ENCODE measurements around the gene HIVEP3.

Gene HIVEP3

DNA sequence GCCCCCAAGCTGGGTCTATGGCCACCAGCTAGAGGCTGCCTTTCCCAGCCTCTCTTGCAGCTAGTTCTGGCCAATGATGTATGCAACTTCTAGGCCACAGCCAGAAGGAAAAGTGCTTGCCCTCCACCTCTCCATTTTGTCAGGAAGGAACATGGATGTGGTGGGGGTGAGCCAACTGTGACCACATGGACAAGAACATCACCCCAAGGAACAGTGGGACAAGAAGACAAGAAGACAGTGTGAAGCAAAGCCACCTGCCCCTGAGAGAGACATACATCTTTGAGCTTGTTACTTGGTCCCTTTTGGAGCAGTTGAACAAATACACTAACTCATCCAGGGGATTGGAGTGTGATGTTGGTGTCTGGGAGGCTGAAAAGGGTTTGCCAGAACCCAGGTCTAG is 328.4 kb downstream of the HIVEP3 start:
- ChIA-PET POLR2A (no interaction called here), CTCF (interaction anchor here (1.1 to 1.3 kb wide), 2 partner anchors 12 to 74 kb away, joined by 4 to 5 read pairs; no protein-coding TSS in a partner anchor)
- Histone ChIP-seq H3K36me3 (ENCODE audit: control insufficient read depth in 2 of 2, insufficient read depth in 1 of 2, low read length in 2 of 2) (no peaks in the 10 kb centered on the region), H3K4me1 (ENCODE audit: control insufficient read depth, insufficient read depth, low read length) (no peaks in the 10 kb centered on the region), H3K4me3 (ENCODE audit: low read depth, low read length) (no peak overlapping the region), H3K9me3 (ENCODE audit: control insufficient read depth, insufficient read depth, low read depth, low read length) (no peaks in the 10 kb centered on the region), H3K27ac (ENCODE audit: extremely low read depth, low read depth, low read length) (no peak overlapping the region)
- TF ChIP-seq ZNF530 (tag by site-specific recombination; IDR thresholded peaks at IDR 0.05; ENCODE audit: low read depth) (no peak), ZNF391 (tag by site-specific recombination; IDR thresholded peaks at IDR 0.05; ENCODE audit: borderline replicate concordance, low read depth) (no peak), ZBTB20 (tag by site-specific recombination; IDR thresholded peaks at IDR 0.05) (no peak), ZNF707 (tag by site-specific recombination; IDR thresholded peaks at IDR 0.05) (no peak), ZNF501 (tag by site-specific recombination; IDR thresholded peaks at IDR 0.05) (no peak), ZNF350 (tag by site-specific recombination; IDR thresholded peaks at IDR 0.05) (no peak), ZFP41 (tag by site-specific recombination; IDR thresholded peaks at IDR 0.05; ENCODE audit: borderline replicate concordance) (no peak), ZNF302 (tag by site-specific recombination; IDR thresholded peaks at IDR 0.05; ENCODE audit: low read depth) (no peak), ZNF830 (tag by site-specific recombination; IDR thresholded peaks at IDR 0.05; ENCODE audit: low read depth) (no peak), ZNF202 (tag by site-specific recombination; IDR thresholded peaks at IDR 0.05; ENCODE audit: borderline replicate concordance) (no peak), ZNF548 (tag by site-specific recombination; IDR thresholded peaks at IDR 0.05) (no peak), ZNF626 (tag by site-specific recombination; IDR thresholded peaks at IDR 0.05) (no peak), ZNF560 (tag by site-specific recombination; IDR thresholded peaks at IDR 0.05; ENCODE audit: borderline replicate concordance) (no peak), ZNF146 (tag by site-specific recombination; IDR thresholded peaks at IDR 0.05) (no peak), ZNF23 (tag by site-specific recombination; IDR thresholded peaks at IDR 0.05; ENCODE audit: borderline replicate concordance) (no peak), ZFP69B (tag by site-specific recombination; IDR thresholded peaks at IDR 0.05) (no peak)
- TF ChIP-seq, protein P1, sequence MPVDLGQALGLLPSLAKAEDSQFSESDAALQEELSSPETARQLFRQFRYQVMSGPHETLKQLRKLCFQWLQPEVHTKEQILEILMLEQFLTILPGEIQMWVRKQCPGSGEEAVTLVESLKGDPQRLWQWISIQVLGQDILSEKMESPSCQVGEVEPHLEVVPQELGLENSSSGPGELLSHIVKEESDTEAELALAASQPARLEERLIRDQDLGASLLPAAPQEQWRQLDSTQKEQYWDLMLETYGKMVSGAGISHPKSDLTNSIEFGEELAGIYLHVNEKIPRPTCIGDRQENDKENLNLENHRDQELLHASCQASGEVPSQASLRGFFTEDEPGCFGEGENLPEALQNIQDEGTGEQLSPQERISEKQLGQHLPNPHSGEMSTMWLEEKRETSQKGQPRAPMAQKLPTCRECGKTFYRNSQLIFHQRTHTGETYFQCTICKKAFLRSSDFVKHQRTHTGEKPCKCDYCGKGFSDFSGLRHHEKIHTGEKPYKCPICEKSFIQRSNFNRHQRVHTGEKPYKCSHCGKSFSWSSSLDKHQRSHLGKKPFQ (tag by site-specific recombination; IDR thresholded peaks at IDR 0.05): no peak
- TF ChIP-seq, protein P2, sequence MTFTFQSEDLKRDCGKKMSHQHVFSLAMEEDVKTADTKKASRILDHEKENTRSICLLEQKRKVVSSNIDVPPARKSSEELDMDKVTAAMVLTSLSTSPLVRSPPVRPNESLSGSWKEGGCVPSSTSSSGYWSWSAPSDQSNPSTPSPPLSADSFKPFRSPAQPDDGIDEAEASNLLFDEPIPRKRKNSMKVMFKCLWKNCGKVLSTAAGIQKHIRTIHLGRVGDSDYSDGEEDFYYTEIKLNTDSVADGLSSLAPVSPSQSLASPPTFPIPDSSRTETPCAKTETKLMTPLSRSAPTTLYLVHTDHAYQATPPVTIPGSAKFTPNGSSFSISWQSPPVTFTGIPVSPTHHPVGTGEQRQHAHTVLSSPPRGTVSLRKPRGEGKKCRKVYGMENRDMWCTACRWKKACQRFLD (tag by site-specific recombination; IDR thresholded peaks at IDR 0.05): no peak

DNA sequence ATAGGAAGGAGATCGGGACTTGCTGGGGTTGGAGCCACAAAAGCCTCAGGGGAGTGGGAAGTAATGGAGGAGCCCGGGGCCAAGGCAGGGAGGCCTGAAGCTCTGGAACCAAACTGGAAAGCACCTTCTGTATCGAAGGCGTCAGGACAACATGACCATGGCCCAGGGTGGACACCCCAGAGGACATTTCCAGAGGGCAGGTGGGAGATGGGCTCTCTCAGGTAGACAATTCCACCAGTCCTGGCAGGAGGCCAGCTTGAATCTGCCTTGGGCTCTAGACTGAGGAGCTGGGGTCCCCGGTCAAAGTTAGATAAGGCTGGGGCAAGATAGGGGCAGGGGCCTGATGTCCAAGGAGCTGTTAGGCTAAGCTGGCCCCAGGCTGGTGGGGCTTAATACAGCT is 329.3 kb downstream of the HIVEP3 start:
- TF ChIP-seq ZSCAN16 (tag by site-specific recombination; IDR thresholded peaks at IDR 0.05) (no peak), ZNF510 (tag by site-specific recombination; IDR thresholded peaks at IDR 0.05; ENCODE audit: insufficient replicate concordance) (no peak), SCRT2 (tag by site-specific recombination; IDR thresholded peaks at IDR 0.05) (no peak), ZBTB20 (tag by site-specific recombination; IDR thresholded peaks at IDR 0.05) (no peak), ZNF501 (tag by site-specific recombination; IDR thresholded peaks at IDR 0.05) (no peak), REPIN1 (tag by site-specific recombination; IDR thresholded peaks at IDR 0.05; ENCODE audit: low read depth) (no peak), ZFHX2 (tag by site-specific recombination; conservative IDR thresholded peaks at IDR 0.05) (no peak), ZNF175 (tag by site-specific recombination; IDR thresholded peaks at IDR 0.05) (no peak)
- TF ChIP-seq, protein P3, sequence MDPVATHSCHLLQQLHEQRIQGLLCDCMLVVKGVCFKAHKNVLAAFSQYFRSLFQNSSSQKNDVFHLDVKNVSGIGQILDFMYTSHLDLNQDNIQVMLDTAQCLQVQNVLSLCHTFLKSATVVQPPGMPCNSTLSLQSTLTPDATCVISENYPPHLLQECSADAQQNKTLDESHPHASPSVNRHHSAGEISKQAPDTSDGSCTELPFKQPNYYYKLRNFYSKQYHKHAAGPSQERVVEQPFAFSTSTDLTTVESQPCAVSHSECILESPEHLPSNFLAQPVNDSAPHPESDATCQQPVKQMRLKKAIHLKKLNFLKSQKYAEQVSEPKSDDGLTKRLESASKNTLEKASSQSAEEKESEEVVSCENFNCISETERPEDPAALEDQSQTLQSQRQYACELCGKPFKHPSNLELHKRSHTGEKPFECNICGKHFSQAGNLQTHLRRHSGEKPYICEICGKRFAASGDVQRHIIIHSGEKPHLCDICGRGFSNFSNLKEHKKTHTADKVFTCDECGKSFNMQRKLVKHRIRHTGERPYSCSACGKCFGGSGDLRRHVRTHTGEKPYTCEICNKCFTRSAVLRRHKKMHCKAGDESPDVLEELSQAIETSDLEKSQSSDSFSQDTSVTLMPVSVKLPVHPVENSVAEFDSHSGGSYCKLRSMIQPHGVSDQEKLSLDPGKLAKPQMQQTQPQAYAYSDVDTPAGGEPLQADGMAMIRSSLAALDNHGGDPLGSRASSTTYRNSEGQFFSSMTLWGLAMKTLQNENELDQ (tag by site-specific recombination; IDR thresholded peaks at IDR 0.05; ENCODE audit: low read depth): no peak
- TF ChIP-seq, protein P4, sequence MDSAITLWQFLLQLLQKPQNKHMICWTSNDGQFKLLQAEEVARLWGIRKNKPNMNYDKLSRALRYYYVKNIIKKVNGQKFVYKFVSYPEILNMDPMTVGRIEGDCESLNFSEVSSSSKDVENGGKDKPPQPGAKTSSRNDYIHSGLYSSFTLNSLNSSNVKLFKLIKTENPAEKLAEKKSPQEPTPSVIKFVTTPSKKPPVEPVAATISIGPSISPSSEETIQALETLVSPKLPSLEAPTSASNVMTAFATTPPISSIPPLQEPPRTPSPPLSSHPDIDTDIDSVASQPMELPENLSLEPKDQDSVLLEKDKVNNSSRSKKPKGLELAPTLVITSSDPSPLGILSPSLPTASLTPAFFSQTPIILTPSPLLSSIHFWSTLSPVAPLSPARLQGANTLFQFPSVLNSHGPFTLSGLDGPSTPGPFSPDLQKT (IDR thresholded peaks at IDR 0.05; ENCODE audit: borderline replicate concordance, low read depth, low read length): no peak
- CTCF ChIA-PET: interaction anchor here (1.1 to 1.3 kb wide), 2 partner anchors 11 to 74 kb away, joined by 4 to 5 read pairs; no protein-coding TSS in a partner anchor
- POLR2A ChIA-PET: no interaction called here
- H3K4me1 ChIP-seq (ENCODE audit: control insufficient read depth, insufficient read depth, low read length): no peaks in the 10 kb centered on the region
- H3K27ac ChIP-seq (ENCODE audit: extremely low read depth, low read depth, low read length): no peak overlapping the region
- H3K4me3 ChIP-seq (ENCODE audit: low read depth, low read length): no peak overlapping the region
- H3K9me3 ChIP-seq (ENCODE audit: control insufficient read depth, insufficient read depth, low read depth, low read length): no peaks in the 10 kb centered on the region
- H3K36me3 ChIP-seq (ENCODE audit: control insufficient read depth in 2 of 2, insufficient read depth in 1 of 2, low read length in 2 of 2): no peaks in the 10 kb centered on the region

Data from HEK293 (cell line).